AG04449 (cell line): ENCODE measurements around the gene POMGNT2.

Experiments used
- CTCF ChIA-PET: fragments of 350-600 bp; formaldehyde crosslinking; extraction: SDS; loops from one replicate; lab custom pipeline; 2021; ENCODE audit warnings: antibody characterized with exemption; lab: Yijun Ruan, JAX
- POLR2A ChIA-PET: fragments of 400-600, 350-600 bp; formaldehyde crosslinking; extraction: SDS; loops from one replicate; lab custom pipeline; 2020; ENCODE audit warnings: antibody characterized with exemption, inconsistent platforms; lab: Yijun Ruan, JAX
- DNase-seq: peaks from one replicate; pipeline ENCODE4 v3.0.0-alpha.2; 2010; ENCODE audit warnings: low read depth, low spot score
- H3K4me3 ChIP-seq: 2 replicates; pipeline ENCODE4 v1.5.1; 2011; ENCODE audit warnings: low read depth, mild to moderate bottlenecking, control low read depth, low read length
- CTCF ChIP-seq: IDR thresholded peaks from one replicate; pipeline ENCODE4 v1.5.1; 2011; ENCODE audit warnings: mild to moderate bottlenecking, moderate library complexity, low read length, control low read depth, inconsistent platforms; ENCODE audit not compliant: insufficient read depth; ENCODE audit errors: missing control alignments

Gene POMGNT2

GRCh38 chr3:43081796-43082195, 24.1 kb downstream of the POMGNT2 start:
- no peak for TF ChIP-seq CTCF

GRCh38 chr3:43080726-43081568, 24.9 kb downstream of the POMGNT2 start:
- ChIA-PET POLR2A (no interaction called here), CTCF (no interaction called here)
- no peak for TF ChIP-seq CTCF
- DNase-seq: no peak
- no peak overlapping the region for H3K4me3 ChIP-seq

More at GRCh38 chr3:43081796-43082195, 24.1 kb downstream of the POMGNT2 start:
- no peak for DNase-seq
- no peak overlapping the region for H3K4me3 ChIP-seq
- POLR2A ChIA-PET: no interaction called here
- CTCF ChIA-PET: no interaction called here

- CTCF ChIA-PET: no interaction called here
- no peak overlapping the region for H3K4me3 ChIP-seq
- DNase-seq: no peak
These were observed 26.1 kb downstream of the POMGNT2 start for GRCh38 chr3:43079536-43080332.

GRCh38 chr3:43077707-43078106, 28.2 kb downstream of the POMGNT2 start:
- no peak for DNase-seq
- no peak overlapping the region for H3K4me3 ChIP-seq
- CTCF ChIA-PET: no interaction called here
- POLR2A ChIA-PET: no interaction called here
- no peak for TF ChIP-seq CTCF

More at GRCh38 chr3:43079536-43080332, 26.1 kb downstream of the POMGNT2 start:
- POLR2A ChIA-PET: no interaction called here
- TF ChIP-seq CTCF: no peak

GRCh38 chr3:43077261-43077660, 28.6 kb downstream of the POMGNT2 start:
- POLR2A ChIA-PET: no interaction called here

More at GRCh38 chr3:43077261-43077660, 28.6 kb downstream of the POMGNT2 start:
- no peak for TF ChIP-seq CTCF
- CTCF ChIA-PET: no interaction called here
- DNase-seq: no peak
- no peak overlapping the region for H3K4me3 ChIP-seq
